HepG2 (cell line): ENCODE measurements around the gene ZMYM1. TPM values are rescaled to one million over a fixed set of nuclear protein-coding genes. Genes with fewer than 3 reads are reported as not detected.

Source experiments
- ATAC-seq: fragments of 200-7000 bp; cut with Tn5 transposase; 3 replicates; pipeline ENCODE4 v1.9.1; 2020; ENCODE audit warnings: mild to moderate bottlenecking, moderate library complexity
- BruUV-seq: library from RNA; stranded (reverse); fragments of 400-500 nt; replicated peaks from 2 replicates; lab custom pipeline; 2021; lab: Mats Ljungman, UMichigan
- CTCF ChIA-PET: fragments of 300-600 bp; formaldehyde crosslinking; extraction: SDS; loops from one replicate; lab custom pipeline; 2021; ENCODE audit warnings: low total read pairs, inconsistent platforms, low intra/inter-chr PET ratio; lab: Yijun Ruan, JAX
- POLR2A ChIA-PET: fragments of 350-600 bp; sonication (Branson Sonifier 250); formaldehyde crosslinking; loops from one replicate; lab custom pipeline; 2020; ENCODE audit warnings: antibody characterized with exemption, inconsistent platforms; lab: Yijun Ruan, JAX
- DNase-seq: peaks from one replicate; pipeline ENCODE4 v3.0.0-alpha.2; 2015; ENCODE audit warnings: low spot score
- FAIRE-seq: peaks from 3 replicates; lab custom pipeline; 2011; peaks lifted over from hg19 to GRCh38; lab: Jason Lieb, UNC
- H2AFZ ChIP-seq: one replicate; pipeline ENCODE4 v1.6.1; 2011; ENCODE audit warnings: low read length, inconsistent platforms
- H3K27ac ChIP-seq: fragments of 300-600 bp; 3 replicates; pipeline ENCODE4 v1.8.0; 2011; ENCODE audit warnings: mixed run types, mild to moderate bottlenecking, mixed read lengths, low read length, inconsistent platforms; ENCODE audit not compliant: insufficient read depth; ENCODE audit errors: extremely low read length
- H3K27me3 ChIP-seq, 2 experiments: fragments of 200-600 bp in 1 of 2; 2 replicates in 1 of 2; 3 replicates in 1 of 2; pipeline versions ENCODE4 v1.6.0 to v1.8.0; 2011; ENCODE audit warnings: low read length in 2 of 2, mild to moderate bottlenecking in 2 of 2, moderate library complexity in 2 of 2, inconsistent platforms in 1 of 2; ENCODE audit not compliant: insufficient read depth in 2 of 2, control insufficient read depth in 1 of 2
- H3K36me3 ChIP-seq, 2 experiments: fragments of 200-600 bp in 1 of 2; replicated peaks in 1 of 2; 2 replicates in 1 of 2; 3 replicates in 1 of 2; pipeline versions ENCODE4 v1.5.1 to v1.8.0; 2011; ENCODE audit warnings: low read length in 2 of 2, inconsistent platforms in 1 of 2; ENCODE audit not compliant: insufficient read depth in 2 of 2, control insufficient read depth in 1 of 2
- H3K4me1 ChIP-seq: 2 replicates; pipeline ENCODE4 v1.5.1; 2012; ENCODE audit warnings: low read length, inconsistent platforms; ENCODE audit not compliant: insufficient read depth
- H3K4me2 ChIP-seq: 2 replicates; pipeline ENCODE4 v1.6.0; 2011; ENCODE audit warnings: low read depth, low read length, inconsistent platforms
- H3K4me3 ChIP-seq, 3 experiments: fragments of 200-600 bp in 1 of 3; sonication (generic), shearing (Covaris generic) in 1 of 3; replicated peaks in 1 of 3; 2 replicates each; pipeline ENCODE4 v1.5.1; 2011 to 2016; ENCODE audit warnings: low read length in 3 of 3, inconsistent platforms in 2 of 3, low read depth in 2 of 3, mild to moderate bottlenecking in 2 of 3, control low read depth in 1 of 3, mixed read lengths in 1 of 3; ENCODE audit not compliant: insufficient read depth in 1 of 3
- H3K79me2 ChIP-seq: one replicate; pipeline ENCODE4 v1.6.1; 2011; ENCODE audit warnings: low read length, inconsistent platforms; ENCODE audit not compliant: insufficient read depth
- H3K9ac ChIP-seq: 2 replicates; pipeline ENCODE4 v1.6.0; 2011; ENCODE audit warnings: mild to moderate bottlenecking, low read depth, low read length, inconsistent platforms; ENCODE audit not compliant: insufficient read depth
- H3K9me3 ChIP-seq: 2 replicates; pipeline ENCODE4 v1.5.1; 2012; ENCODE audit warnings: mild to moderate bottlenecking, low read length
- H4K20me1 ChIP-seq: 2 replicates; pipeline ENCODE4 v1.6.0; 2011; ENCODE audit warnings: inconsistent platforms, mild to moderate bottlenecking, low read length, moderate library complexity; ENCODE audit not compliant: insufficient read depth
- ARHGAP35 ChIP-seq: sonication (generic); formaldehyde crosslinking; IDR thresholded peaks from 2 replicates; pipeline ENCODE4 v1.9.0; 2022; ENCODE audit warnings: mild to moderate bottlenecking, inconsistent platforms, moderate library complexity, missing genetic modification reagents, borderline replicate concordance
- DR1 ChIP-seq: sonication (generic); formaldehyde crosslinking; IDR thresholded peaks from 2 replicates; pipeline ENCODE4 v1.8.0; 2021; ENCODE audit warnings: mild to moderate bottlenecking, missing genetic modification reagents, inconsistent platforms
- GATAD1 ChIP-seq: IDR thresholded peaks from 2 replicates; pipeline ENCODE4 v1.6.1; 2016; ENCODE audit warnings: missing genetic modification reagents, missing compliant biosample characterization
- GTF3A ChIP-seq: sonication (generic); formaldehyde crosslinking; conservative IDR thresholded peaks from 2 replicates; pipeline ENCODE4 v1.4.0; 2020; ENCODE audit warnings: mild to moderate bottlenecking, missing genetic modification reagents
- NFAT5 ChIP-seq: sonication (generic); formaldehyde crosslinking; IDR thresholded peaks from 2 replicates; pipeline ENCODE4 v1.4.0; 2020; ENCODE audit warnings: missing genetic modification reagents
- RBM39 ChIP-seq: fragments of 200-400 bp; formaldehyde crosslinking; IDR thresholded peaks from one replicate; pipeline ENCODE4 v1.6.1; 2018; ENCODE audit warnings: antibody characterized with exemption, mild to moderate bottlenecking, low read depth, low read length; ENCODE audit not compliant: poor library complexity, severe bottlenecking
- SALL2 ChIP-seq: sonication (generic); formaldehyde crosslinking; IDR thresholded peaks from 2 replicates; pipeline ENCODE4 v1.8.1; 2023; ENCODE audit warnings: mild to moderate bottlenecking, missing genetic modification reagents, inconsistent platforms
- ZNF576 ChIP-seq: sonication (generic); formaldehyde crosslinking; IDR thresholded peaks from 2 replicates; pipeline ENCODE4 v1.4.0; 2020; ENCODE audit warnings: mild to moderate bottlenecking, missing genetic modification reagents
- ZNF605 ChIP-seq: sonication (generic); formaldehyde crosslinking; IDR thresholded peaks from 2 replicates; pipeline ENCODE4 v1.8.0; 2022; ENCODE audit warnings: mild to moderate bottlenecking, missing genetic modification reagents
- WGBS: methylation state at CpG from one replicate; pipeline ENCODE4 v1.1.6; 2017; ENCODE audit warnings: low lambda C conversion rate; 5-methylcytosine and 5-hydroxymethylcytosine counted together
- in situ Hi-C: cut with HindIII; loops from 2 replicates; pipeline ENCODE4 v1.10.0; 2017; ENCODE audit warnings: low pct_unique_long_range_greater_than_20kb; ENCODE audit not compliant: extremely low pct_ligation_motif_present
- intact Hi-C: fragments of 100-400 bp; cut with micrococcal nuclease; formaldehyde crosslinking; loops from one replicate; pipeline ENCODE4 v1.10.0; 2022; ENCODE audit not compliant: unreplicated experiment
- polyA plus RNA-seq, 8 experiments: library from polyadenylated mRNA; depleted of rRNA in 3 of 8; stranded (reverse) in 7 of 8; unstranded in 1 of 8; fragments of >200 nt; fragmentation: Illumina TruSeq in 4 of 8; extraction: Trizol in 4 of 8; gene quantifications; 2 replicates each; pipeline versions ENCODE4 v1.2.1 to v1.2.3, GENCODE V29; 2011 to 2016; ENCODE audit warnings: low read depth in 4 of 8, missing spikeins in 1 of 8, mixed read lengths in 1 of 8; ENCODE audit not compliant: insufficient read depth in 1 of 8
- total RNA-seq, 5 experiments: library from RNA; depleted of rRNA; stranded (reverse); fragments of >200 nt; fragmentation: Illumina TruSeq; extraction: Trizol; gene quantifications; 2 replicates each; pipeline ENCODE4 v1.2.3, GENCODE V29; 2016; ENCODE audit warnings: low read depth in 1 of 5
- TF ChIP-seq, protein P1 (sequence below): sonication (generic); formaldehyde crosslinking; IDR thresholded peaks from 2 replicates; pipeline ENCODE4 v1.5.0; 2020; ENCODE audit warnings: mild to moderate bottlenecking, missing genetic modification reagents
- TF ChIP-seq, protein P2 (sequence below): conservative IDR thresholded peaks from 2 replicates; pipeline ENCODE4 v1.6.1; 2018; ENCODE audit warnings: missing genetic modification reagents

The ZMYM1 gene
- total and polyA plus RNA-seq, 2 of the 13 experiments (the other 11 are each of a cell fraction or from before 2014, with no cell fraction given): 10.0 to 16.2 TPM

GRCh38 chr1:35120458-35121133, 41.4 kb downstream of the ZMYM1 start:
- peak; percentile 96 for ATAC-seq
- Histone ChIP-seq H3K4me2 (peak overlapping the region; percentile 93), H4K20me1 (no peaks in the 10 kb centered on the region), H3K79me2 (no peaks in the 10 kb centered on the region), H3K27me3 (no peaks in the 10 kb centered on the region), H3K9ac (peak overlapping the region; percentile 72), H3K4me3 (peak overlapping the region; percentile 63 to 80 (median 66)), H3K36me3 (0 out of 5 replicates have a peak, but pooled peaks cover 0 to 5% of the 10 kb centered on the region in 2 experiments), H3K9me3 (peaks cover under 1% of the 10 kb centered on the region; the same call in 1 of the 2 replicates), H2AFZ (no peak overlapping the region), H3K4me1 (peaks cover 6% of the 10 kb centered on the region; the same call in 1 of the 2 replicates), H3K27ac (no peak overlapping the region)
- intact Hi-C loops (no loop called here), in situ Hi-C loops (no loop called here)
- POLR2A ChIA-PET: interaction anchor here (1.0 kb wide), 1 partner anchor 70 kb away, joined by 3 read pairs; no protein-coding TSS in a partner anchor
- CTCF ChIA-PET: no interaction called here
- no TSS peak for BruUV-seq
- DNase-seq: peak; percentile 13
- WGBS: 11% methylated on average over 19 of the region's 36 CpGs
- no peak for FAIRE-seq
- TF ChIP-seq GATAD1 (CRISPR knock-in tag) (no peak), RBM39 (no peak), ZNF576 (CRISPR knock-in tag) (no peak), ARHGAP35 (CRISPR knock-in tag) (no peak), NFAT5 (CRISPR knock-in tag) (no peak), GTF3A (CRISPR knock-in tag) (no peak), DR1 (CRISPR knock-in tag) (no peak), ZNF605 (CRISPR knock-in tag) (peak; percentile 66), SALL2 (CRISPR knock-in tag) (no peak)
- TF ChIP-seq, protein P1, sequence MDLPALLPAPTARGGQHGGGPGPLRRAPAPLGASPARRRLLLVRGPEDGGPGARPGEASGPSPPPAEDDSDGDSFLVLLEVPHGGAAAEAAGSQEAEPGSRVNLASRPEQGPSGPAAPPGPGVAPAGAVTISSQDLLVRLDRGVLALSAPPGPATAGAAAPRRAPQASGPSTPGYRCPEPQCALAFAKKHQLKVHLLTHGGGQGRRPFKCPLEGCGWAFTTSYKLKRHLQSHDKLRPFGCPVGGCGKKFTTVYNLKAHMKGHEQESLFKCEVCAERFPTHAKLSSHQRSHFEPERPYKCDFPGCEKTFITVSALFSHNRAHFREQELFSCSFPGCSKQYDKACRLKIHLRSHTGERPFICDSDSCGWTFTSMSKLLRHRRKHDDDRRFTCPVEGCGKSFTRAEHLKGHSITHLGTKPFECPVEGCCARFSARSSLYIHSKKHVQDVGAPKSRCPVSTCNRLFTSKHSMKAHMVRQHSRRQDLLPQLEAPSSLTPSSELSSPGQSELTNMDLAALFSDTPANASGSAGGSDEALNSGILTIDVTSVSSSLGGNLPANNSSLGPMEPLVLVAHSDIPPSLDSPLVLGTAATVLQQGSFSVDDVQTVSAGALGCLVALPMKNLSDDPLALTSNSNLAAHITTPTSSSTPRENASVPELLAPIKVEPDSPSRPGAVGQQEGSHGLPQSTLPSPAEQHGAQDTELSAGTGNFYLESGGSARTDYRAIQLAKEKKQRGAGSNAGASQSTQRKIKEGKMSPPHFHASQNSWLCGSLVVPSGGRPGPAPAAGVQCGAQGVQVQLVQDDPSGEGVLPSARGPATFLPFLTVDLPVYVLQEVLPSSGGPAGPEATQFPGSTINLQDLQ (CRISPR knock-in tag): no peak
- TF ChIP-seq, protein P2, sequence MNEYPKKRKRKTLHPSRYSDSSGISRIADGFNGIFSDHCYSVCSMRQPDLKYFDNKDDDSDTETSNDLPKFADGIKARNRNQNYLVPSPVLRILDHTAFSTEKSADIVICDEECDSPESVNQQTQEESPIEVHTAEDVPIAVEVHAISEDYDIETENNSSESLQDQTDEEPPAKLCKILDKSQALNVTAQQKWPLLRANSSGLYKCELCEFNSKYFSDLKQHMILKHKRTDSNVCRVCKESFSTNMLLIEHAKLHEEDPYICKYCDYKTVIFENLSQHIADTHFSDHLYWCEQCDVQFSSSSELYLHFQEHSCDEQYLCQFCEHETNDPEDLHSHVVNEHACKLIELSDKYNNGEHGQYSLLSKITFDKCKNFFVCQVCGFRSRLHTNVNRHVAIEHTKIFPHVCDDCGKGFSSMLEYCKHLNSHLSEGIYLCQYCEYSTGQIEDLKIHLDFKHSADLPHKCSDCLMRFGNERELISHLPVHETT (CRISPR knock-in tag): no peak
